Uterus (tissue), 4 donors: Measurements from ENCODE around the gene STK33. TPM values are rescaled to one million over a fixed set of nuclear protein-coding genes. Genes with fewer than 3 reads are reported as not detected.

Experiments used
- DNase-seq, 2 donors: peaks; one replicate each; pipeline ENCODE4 v3.0.0-alpha.2; 2019 to 2020
- H3K27ac ChIP-seq, 2 donors: fragments of 200-600 bp; sonication (generic); 1 replicate in 1 of 2; 2 replicates in 1 of 2; pipeline ENCODE4 v1.5.1; 2016 to 2018
- H3K27me3 ChIP-seq, 2 donors: fragments of 200-600 bp; sonication (generic); one replicate each; pipeline ENCODE4 v1.5.1; 2018 to 2019; ENCODE audit warnings: control low read depth in 1 of 2
- H3K36me3 ChIP-seq, 2 donors: fragments of 200-600 bp; sonication (generic); one replicate each; pipeline ENCODE4 v1.5.1; 2019; ENCODE audit warnings: control low read depth in 1 of 2
- H3K4me1 ChIP-seq, 2 donors: fragments of 200-600 bp; sonication (generic); one replicate each; pipeline ENCODE4 v1.5.1; 2018 to 2019; ENCODE audit warnings: control low read depth in 1 of 2
- H3K4me3 ChIP-seq, 2 donors: fragments of 200-600 bp; sonication (generic); 1 replicate in 1 of 2; 2 replicates in 1 of 2; pipeline ENCODE4 v1.5.1; 2018 to 2019; ENCODE audit warnings: mild to moderate bottlenecking in 1 of 2
- H3K9me3 ChIP-seq, 2 donors: fragments of 200-600 bp; sonication (generic); one replicate each; pipeline ENCODE4 v1.5.1; 2019; ENCODE audit warnings: control low read depth in 1 of 2
- CTCF ChIP-seq, 4 experiments: fragments of 200-600 bp in 2 of 4; fragments of 450-650 bp in 2 of 4; sonication (generic) in 2 of 4; IDR thresholded peaks; one replicate each; pipeline ENCODE4 v1.5.1; 2016 to 2019; ENCODE audit warnings: antibody characterized with exemption in 4 of 4, mild to moderate bottlenecking in 2 of 4, moderate library complexity in 1 of 4
- POLR2A ChIP-seq, 2 donors: fragments of 450-650 bp; IDR thresholded peaks; one replicate each; pipeline ENCODE4 v1.6.1; 2016; ENCODE audit warnings: antibody characterized with exemption in 2 of 2, mild to moderate bottlenecking in 1 of 2, moderate library complexity in 1 of 2
- intact Hi-C: fragments of 100-400 bp; cut with DNase I; formaldehyde crosslinking; loops from one replicate; pipeline ENCODE4 v1.15.1; 2023; ENCODE audit warnings: low total_unique reads
- total RNA-seq, 4 donors: library from RNA; depleted of rRNA in 3 of 4; stranded (reverse); fragments of >200 nt in 3 of 4; gene quantifications; one replicate each; pipeline versions ENCODE4 v1.1.0 to v1.2.4, GENCODE V29; 2014 to 2023
- donor health status: DM: yes; HTN: yes; CAD: no.

Gene STK33
- total RNA-seq, 4 donors from 2014 or later, result 12.4 to 30.7 (median 30.2) TPM

GRCh38 chr11:8363921-8364320 lies 230.1 kb downstream of the STK33 start:
- intact Hi-C loops, result no loop called here
- no peaks in the 10 kb centered on the region for H3K9me3 ChIP-seq
- H3K4me3 ChIP-seq, result no peak overlapping the region
- TF ChIP-seq CTCF (IDR thresholded peaks at IDR 0.05) (no peak), POLR2A (IDR thresholded peaks at IDR 0.05) (no peak)
- no peaks in the 10 kb centered on the region for H3K27me3 ChIP-seq
- no peaks in the 10 kb centered on the region for H3K4me1 ChIP-seq
- no peak overlapping the region for H3K27ac ChIP-seq
- no peak for DNase-seq
- H3K36me3 ChIP-seq, result no peaks in the 10 kb centered on the region

GRCh38 chr11:8362899-8363298 lies 231.1 kb downstream of the STK33 start:
- no peaks in the 10 kb centered on the region for H3K4me1 ChIP-seq
- H3K27me3 ChIP-seq, result no peaks in the 10 kb centered on the region
- H3K36me3 ChIP-seq, result no peaks in the 10 kb centered on the region
- H3K4me3 ChIP-seq, result no peak overlapping the region
- no peak for TF ChIP-seq POLR2A (IDR thresholded peaks at IDR 0.05)
- no peak for TF ChIP-seq CTCF (IDR thresholded peaks at IDR 0.05)
- intact Hi-C loops, result no loop called here
- DNase-seq, result no peak
- no peaks in the 10 kb centered on the region for H3K9me3 ChIP-seq
- no peak overlapping the region for H3K27ac ChIP-seq

- Histone ChIP-seq H3K27me3 (no peaks in the 10 kb centered on the region), H3K4me3 (no peak overlapping the region), H3K9me3 (no peaks in the 10 kb centered on the region), H3K4me1 (no peaks in the 10 kb centered on the region), H3K27ac (no peak overlapping the region), H3K36me3 (no peaks in the 10 kb centered on the region)
- intact Hi-C loops, result no loop called here
- TF ChIP-seq POLR2A (IDR thresholded peaks at IDR 0.05) (no peak), CTCF (IDR thresholded peaks at IDR 0.05) (no peak)
- no peak for DNase-seq
These were observed 231.5 kb downstream of the STK33 start for GRCh38 chr11:8362491-8362890.

- intact Hi-C loops, result no loop called here
- no peak for DNase-seq
These were observed 232.3 kb downstream of the STK33 start for GRCh38 chr11:8361664-8362210.

GRCh38 chr11:8361206-8361605 lies 232.8 kb downstream of the STK33 start:
- Histone ChIP-seq H3K36me3 (no peaks in the 10 kb centered on the region), H3K9me3 (no peaks in the 10 kb centered on the region), H3K4me1 (no peaks in the 10 kb centered on the region), H3K27me3 (no peaks in the 10 kb centered on the region), H3K27ac (no peak overlapping the region), H3K4me3 (no peak overlapping the region)
- DNase-seq, result no peak
- intact Hi-C loops, result no loop called here
- TF ChIP-seq CTCF (IDR thresholded peaks at IDR 0.05) (no peak), POLR2A (IDR thresholded peaks at IDR 0.05) (no peak)

More at GRCh38 chr11:8361664-8362210, 232.3 kb downstream of the STK33 start:
- H3K4me3 ChIP-seq, result no peak overlapping the region
- no peaks in the 10 kb centered on the region for H3K36me3 ChIP-seq
- H3K9me3 ChIP-seq, result no peaks in the 10 kb centered on the region
- no peak for TF ChIP-seq POLR2A (IDR thresholded peaks at IDR 0.05)
- TF ChIP-seq CTCF (IDR thresholded peaks at IDR 0.05), result no peak
- no peaks in the 10 kb centered on the region for H3K27me3 ChIP-seq
- no peak overlapping the region for H3K27ac ChIP-seq
- H3K4me1 ChIP-seq, result no peaks in the 10 kb centered on the region
